GM19468 (cell line): Measurements from ENCODE around the gene INCA1.

ENCODE experiments used
- ATAC-seq: cut with Tn5 transposase; IDR thresholded peaks from one replicate; pipeline ENCODE4 v1.9.1; 2021; ENCODE audit warnings: mild to moderate bottlenecking, moderate library complexity, moderate number of reproducible peaks; ENCODE audit not compliant: unreplicated experiment; ENCODE audit errors: extremely low read depth

INCA1 gene

GRCh38 chr17:4938688-4939545 lies 58.4 kb downstream of the INCA1 start:
- no peak for ATAC-seq
